GM18867 (cell line): ENCODE data around the gene KCNJ8.

Source experiments
- ATAC-seq: cut with Tn5 transposase; IDR thresholded peaks from one replicate; pipeline ENCODE4 v1.9.1; 2021; ENCODE audit warnings: mild to moderate bottlenecking, moderate library complexity; ENCODE audit not compliant: unreplicated experiment

Gene KCNJ8

GRCh38 chr12:21718944-21719650 is 55.4 kb downstream of the KCNJ8 start:
- ATAC-seq: no peak

DNA sequence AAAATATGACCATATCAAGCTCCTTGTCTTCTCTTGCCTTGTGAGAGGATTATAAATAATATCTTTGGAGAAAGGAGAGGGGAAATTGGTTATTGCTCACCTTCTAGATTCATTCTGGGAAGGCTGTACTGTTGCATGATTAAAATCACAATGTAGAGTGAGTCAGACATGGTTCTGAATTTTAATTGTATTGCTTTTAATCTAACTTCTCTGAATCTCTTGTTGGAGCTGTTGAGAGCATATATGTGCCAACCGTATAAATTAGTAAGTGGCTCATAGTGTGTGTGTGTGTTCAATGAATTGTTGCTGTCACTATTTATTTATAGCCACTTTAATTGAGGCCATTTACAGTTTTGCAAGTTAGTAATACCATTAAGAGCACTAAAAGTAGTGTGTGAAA is 56.1 kb downstream of the KCNJ8 start:
- no peak for ATAC-seq

DNA sequence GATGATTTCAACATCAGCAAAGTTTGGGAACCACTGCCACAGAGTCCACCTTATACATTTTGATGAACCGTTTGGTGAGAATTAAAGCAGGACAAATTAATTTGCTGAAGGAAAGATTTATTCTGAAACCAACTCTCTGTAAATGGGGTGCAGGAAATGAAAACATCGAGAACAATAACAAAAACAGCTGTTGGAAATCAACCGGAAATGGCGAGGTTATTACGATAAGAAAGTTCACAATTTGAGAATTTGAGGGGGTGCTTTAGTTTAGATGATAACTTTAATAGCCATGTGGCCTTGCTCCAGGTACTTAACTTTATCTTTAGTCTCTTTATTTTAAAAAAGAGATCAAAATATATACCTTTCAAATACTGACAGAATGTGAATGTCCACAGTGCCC is 56.7 kb downstream of the KCNJ8 start:
- ATAC-seq: no peak

- ATAC-seq: no peak
These were observed 59.1 kb downstream of the KCNJ8 start for GRCh38 chr12:21715386-21715785.
